Measurements from ENCODE around the gene CGRRF1. TPM values are rescaled to one million over a fixed set of nuclear protein-coding genes. Genes with fewer than 3 reads are reported as not detected.

The CGRRF1 gene
- total RNA-seq, 1 donor from 2014 or later: 18.3 TPM

GRCh38 chr14:54566410-54567223, 56.9 kb downstream of the CGRRF1 start, which contains the start of gene SAMD4A:
SAMD4A (plus strand) TSS chr14:54567128; CDS start chr14:54567917, 789 bp downstream.
- peak; percentile 92 for DNase-seq (ENCODE audit: extremely low spot score, unreplicated experiment)
- no peaks in the 10 kb centered on the region for H3K36me3 Mint-ChIP-seq (ENCODE audit: unreplicated experiment)
- H3K4me3 Mint-ChIP-seq (ENCODE audit: unreplicated experiment): peak within 1 kb of the TSS; percentile 99
- H3K27me3 Mint-ChIP-seq (ENCODE audit: unreplicated experiment): no peaks in the 10 kb centered on the region
- peak within 1 kb of the TSS; percentile 97 for H3K27ac Mint-ChIP-seq (ENCODE audit: unreplicated experiment)
- no peaks in the 10 kb centered on the region for H3K9me3 Mint-ChIP-seq (ENCODE audit: unreplicated experiment)
- peaks cover 39% of the 10 kb centered on the region for H3K4me1 Mint-ChIP-seq (ENCODE audit: unreplicated experiment)
- TF ChIP-seq CTCF (IDR thresholded peaks at IDR 0.05): peak; percentile 53

- peaks cover 39% of the 10 kb centered on the region for H3K4me1 Mint-ChIP-seq (ENCODE audit: unreplicated experiment)
- peak overlapping the region; percentile 97 for H3K27ac Mint-ChIP-seq (ENCODE audit: unreplicated experiment)
Observed at GRCh38 chr14:54567224-54567638, 57.5 kb downstream of the CGRRF1 start.

GRCh38 chr14:54567639-54568561, 58.2 kb downstream of the CGRRF1 start:
- peaks cover 38% of the 10 kb centered on the region for H3K4me1 Mint-ChIP-seq (ENCODE audit: unreplicated experiment)
- H3K9me3 Mint-ChIP-seq (ENCODE audit: unreplicated experiment): peaks cover 7% of the 10 kb centered on the region
- H3K27me3 Mint-ChIP-seq (ENCODE audit: unreplicated experiment): no peaks in the 10 kb centered on the region
- TF ChIP-seq CTCF (IDR thresholded peaks at IDR 0.05): peak; percentile 28
- peak overlapping the region; percentile 97 for H3K27ac Mint-ChIP-seq (ENCODE audit: unreplicated experiment)
- peaks cover 9% of the 10 kb centered on the region for H3K36me3 Mint-ChIP-seq (ENCODE audit: unreplicated experiment)
- peak overlapping the region; percentile 99 for H3K4me3 Mint-ChIP-seq (ENCODE audit: unreplicated experiment)
- DNase-seq (ENCODE audit: extremely low spot score, unreplicated experiment): no peak

More at GRCh38 chr14:54567224-54567638, 57.5 kb downstream of the CGRRF1 start:
- Mint-ChIP-seq H3K27me3 (ENCODE audit: unreplicated experiment) (no peaks in the 10 kb centered on the region), H3K4me3 (ENCODE audit: unreplicated experiment) (peak overlapping the region; percentile 99), H3K9me3 (ENCODE audit: unreplicated experiment) (peaks cover 4% of the 10 kb centered on the region), H3K36me3 (ENCODE audit: unreplicated experiment) (peaks cover 6% of the 10 kb centered on the region)
- no peak for TF ChIP-seq CTCF (IDR thresholded peaks at IDR 0.05)
- DNase-seq (ENCODE audit: extremely low spot score, unreplicated experiment): no peak

GRCh38 chr14:54568821-54569595, 59.3 kb downstream of the CGRRF1 start:
- peak overlapping the region; percentile 99 for H3K4me3 Mint-ChIP-seq (ENCODE audit: unreplicated experiment)
- no peaks in the 10 kb centered on the region for H3K27me3 Mint-ChIP-seq (ENCODE audit: unreplicated experiment)
- peak overlapping the region; percentile 79 for H3K27ac Mint-ChIP-seq (ENCODE audit: unreplicated experiment)
- H3K36me3 Mint-ChIP-seq (ENCODE audit: unreplicated experiment): peaks cover 12% of the 10 kb centered on the region
- TF ChIP-seq CTCF (IDR thresholded peaks at IDR 0.05): no peak
- peaks cover 38% of the 10 kb centered on the region for H3K4me1 Mint-ChIP-seq (ENCODE audit: unreplicated experiment)
- H3K9me3 Mint-ChIP-seq (ENCODE audit: unreplicated experiment): peaks cover 7% of the 10 kb centered on the region
- no peak for DNase-seq (ENCODE audit: extremely low spot score, unreplicated experiment)
